ENCODE results near the gene BCAN.

DNA sequence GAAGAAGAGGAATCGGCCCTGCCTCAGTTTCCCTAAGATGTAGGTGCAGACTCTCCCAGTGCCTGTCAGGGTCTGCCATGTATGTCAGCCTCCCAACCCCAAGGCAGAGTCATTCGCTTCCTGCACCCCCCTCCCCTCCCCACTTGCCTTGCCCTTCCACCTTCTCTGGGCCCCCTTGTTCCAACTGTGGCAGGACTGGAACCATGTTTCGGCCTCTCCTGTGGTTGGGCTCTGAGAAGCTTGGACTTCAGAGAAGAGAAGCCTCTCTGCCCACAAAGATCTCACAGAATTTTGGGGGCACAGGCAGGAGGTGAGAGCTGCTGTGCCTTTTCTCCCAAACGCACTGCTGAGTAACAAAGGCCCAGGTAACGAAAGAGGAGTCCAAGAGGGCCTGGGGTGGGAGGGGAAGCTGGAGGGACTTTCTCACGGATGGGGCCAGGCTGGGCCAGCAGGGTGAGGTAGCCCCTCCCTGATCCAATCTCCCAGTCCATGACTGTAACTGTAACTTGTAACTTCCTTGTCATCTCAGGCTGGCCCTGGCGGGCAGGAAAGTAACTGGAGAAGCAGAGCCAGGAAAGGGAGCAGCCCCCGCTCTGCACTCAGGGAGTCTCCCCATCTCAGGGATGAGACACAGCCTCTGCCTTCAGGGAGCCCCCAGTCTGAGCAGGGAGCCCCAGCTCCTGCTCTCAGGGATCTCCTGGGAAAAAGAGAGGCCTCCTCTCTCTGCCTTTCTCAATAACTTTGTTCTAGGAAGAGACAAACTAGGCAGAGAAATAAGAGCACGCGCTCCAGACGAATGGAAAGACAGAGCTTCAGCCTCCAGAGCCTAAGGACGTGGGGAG lies 52.2 kb downstream of the BCAN start:
- TF ChIP-seq CTCF (IDR thresholded peaks at IDR 0.05) (no peak), POLR2A (IDR thresholded peaks at IDR 0.05) (no peak), POLR2AphosphoS5 (IDR thresholded peaks at IDR 0.05) (no peak)

Measured in gastroesophageal sphincter (tissue), 3 donors.